SK-N-SH treated with all-trans-retinoic acid at 6 μM for 48 hours (cell line): ENCODE results near the gene AGBL1.

Experiments
- BACH2 ChIP-seq: fragments of 250-450 bp; sonication (Bioruptor Pico); IDR thresholded peaks from 2 replicates; pipeline ENCODE4 v1.9.0; 2021; ENCODE audit warnings: mild to moderate bottlenecking, borderline replicate concordance
- CSDC2 ChIP-seq: fragments of 250-450 bp; sonication (Bioruptor Pico); IDR thresholded peaks from 2 replicates; pipeline ENCODE4 v1.5.0; 2020; ENCODE audit warnings: mild to moderate bottlenecking, moderate library complexity
- CSRNP3 ChIP-seq: fragments of 250-450 bp; sonication (Bioruptor Pico); IDR thresholded peaks from 2 replicates; pipeline ENCODE4 v1.5.1; 2021; ENCODE audit warnings: mild to moderate bottlenecking, moderate library complexity
- ESRRG ChIP-seq: fragments of 250-450 bp; sonication (Bioruptor Pico); IDR thresholded peaks from 2 replicates; pipeline ENCODE4 v1.6.1; 2021; ENCODE audit warnings: mild to moderate bottlenecking
- GLIS3 ChIP-seq: fragments of 250-450 bp; sonication (Bioruptor Pico); IDR thresholded peaks from 2 replicates; pipeline ENCODE4 v1.5.0; 2020; ENCODE audit warnings: mild to moderate bottlenecking, moderate library complexity
- PATZ1 ChIP-seq: fragments of 250-450 bp; sonication (Bioruptor Pico); IDR thresholded peaks from 2 replicates; pipeline ENCODE4 v1.8.0; 2020; ENCODE audit warnings: mild to moderate bottlenecking, moderate library complexity, borderline replicate concordance
- RARB ChIP-seq: fragments of 250-450 bp; sonication (Bioruptor Pico); IDR thresholded peaks from 2 replicates; pipeline ENCODE4 v1.8.0; 2021; ENCODE audit warnings: mild to moderate bottlenecking, moderate library complexity
- TSHZ2 ChIP-seq: fragments of 250-450 bp; sonication (Bioruptor Pico); IDR thresholded peaks from 2 replicates; pipeline ENCODE4 v1.5.0; 2020; ENCODE audit warnings: mild to moderate bottlenecking, moderate library complexity
- ZC3H10 ChIP-seq: fragments of 250-450 bp; sonication (Bioruptor Pico); IDR thresholded peaks from 2 replicates; pipeline ENCODE4 v1.5.1; 2021; ENCODE audit warnings: mild to moderate bottlenecking, moderate library complexity
- ZFP30 ChIP-seq: fragments of 450-650 bp; formaldehyde crosslinking; IDR thresholded peaks from 2 replicates; pipeline ENCODE4 v1.5.0; 2022; ENCODE audit warnings: mild to moderate bottlenecking, moderate library complexity
- ZNF565 ChIP-seq: fragments of 450-650 bp; formaldehyde crosslinking; conservative IDR thresholded peaks from 2 replicates; pipeline ENCODE4 v1.5.0; 2020; ENCODE audit warnings: low read depth, mild to moderate bottlenecking, moderate library complexity
- ZNF70 ChIP-seq: fragments of 450-650 bp; formaldehyde crosslinking; IDR thresholded peaks from 2 replicates; pipeline ENCODE4 v1.5.0; 2020; ENCODE audit warnings: mild to moderate bottlenecking, moderate library complexity
- ZNF8 ChIP-seq: fragments of 450-650 bp; formaldehyde crosslinking; IDR thresholded peaks from 2 replicates; pipeline ENCODE4 v1.5.0; 2020; ENCODE audit warnings: mild to moderate bottlenecking, moderate library complexity

- TF ChIP-seq CSRNP3 (CRISPR knock-in tag) (no peak), PATZ1 (no peak), CSDC2 (CRISPR knock-in tag) (no peak), ZNF565 (CRISPR knock-in tag) (no peak), ZC3H10 (CRISPR knock-in tag) (no peak), ZNF8 (CRISPR knock-in tag) (no peak), ZFP30 (CRISPR knock-in tag) (no peak), ZNF70 (CRISPR knock-in tag) (no peak), RARB (no peak), TSHZ2 (CRISPR knock-in tag) (no peak), ESRRG (no peak), BACH2 (no peak), GLIS3 (CRISPR knock-in tag) (no peak)
Observed at GRCh38 chr15:86201313-86202008, 121.8 kb downstream of the AGBL1 start.
